ENCODE data around the gene ANXA5. TPM values are rescaled to one million over a fixed set of nuclear protein-coding genes. Genes with fewer than 3 reads are reported as not detected.

Gene ANXA5
- total RNA-seq, 4 donors from 2014 or later = 313 to 356 (median 325) TPM

DNA sequence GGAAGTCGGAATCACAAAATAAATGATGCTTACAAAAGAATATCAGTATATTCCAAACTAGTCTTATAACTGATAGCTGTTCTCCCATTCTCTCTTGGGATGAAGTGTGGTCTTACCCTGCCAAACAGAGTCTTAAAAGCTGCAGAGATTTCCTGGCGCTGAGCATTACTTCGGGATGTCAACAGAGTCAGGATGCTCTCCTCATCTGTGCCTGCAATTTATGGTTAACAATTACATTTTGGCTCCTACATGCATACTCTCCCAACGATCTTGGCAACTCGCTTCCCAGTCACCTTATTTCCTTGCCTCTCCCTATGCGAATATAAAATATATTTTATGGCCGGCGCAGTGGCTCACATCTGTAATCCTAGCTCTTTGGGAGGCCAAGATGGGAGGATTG lies 12.2 kb downstream of the ANXA5 start:
- 88 to 93% methylated on average over 8 of the region's 8 CpGs for WGBS, 2 donors
- Histone ChIP-seq H3K4me3 (replicated peaks in 1 of 3) (no peak overlapping the region), H3K36me3 (peaks cover 37 to 38% of the 10 kb centered on the region in 2 donors), H3K27ac (no peak overlapping the region), H3K9me3 (no peaks in the 10 kb centered on the region), H3K4me1 (peaks cover 13 to 14% of the 10 kb centered on the region in 2 donors), H3K27me3 (no peaks in the 10 kb centered on the region)
- no peak for DNase-seq
- no peak for TF ChIP-seq CTCF (IDR thresholded peaks at IDR 0.05)
- TF ChIP-seq POLR2A (IDR thresholded peaks at IDR 0.05) = no peak
- intact Hi-C loops (cut with DNase I) = no loop called here

GRCh38 chr4:121684016-121684415 lies 12.8 kb downstream of the ANXA5 start:
- Histone ChIP-seq H3K36me3 (peaks cover 37 to 40% of the 10 kb centered on the region in 2 donors), H3K27me3 (no peaks in the 10 kb centered on the region), H3K4me3 (replicated peaks in 1 of 3) (no peak overlapping the region), H3K9me3 (no peaks in the 10 kb centered on the region), H3K27ac (no peak overlapping the region), H3K4me1 (peaks cover 8% of the 10 kb centered on the region in 2 donors)
- no peak for DNase-seq
- WGBS, 2 donors = 95 to 97% methylated on average over 1 of the region's 1 CpG
- intact Hi-C loops (cut with DNase I) = no loop called here
- TF ChIP-seq POLR2A (IDR thresholded peaks at IDR 0.05) (no peak), CTCF (IDR thresholded peaks at IDR 0.05) (no peak)

DNA sequence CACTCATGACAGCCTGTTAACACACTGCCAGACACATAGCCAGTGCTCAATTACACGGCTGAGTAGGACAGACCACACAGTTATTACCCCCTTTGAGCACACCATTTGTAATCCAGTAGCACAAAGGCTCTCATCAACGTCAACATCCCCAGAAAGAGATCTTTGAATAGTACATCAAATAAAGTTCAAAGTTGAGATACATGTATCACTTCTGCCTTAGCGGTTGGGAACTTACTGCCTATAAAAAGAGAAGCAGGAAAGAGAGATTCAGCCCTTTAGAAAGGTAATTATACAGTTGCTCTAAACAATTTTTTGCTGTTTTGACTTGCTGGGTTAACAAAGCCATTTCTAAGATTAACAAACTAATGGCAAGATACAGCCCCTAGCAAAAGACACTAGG lies 16.2 kb downstream of the ANXA5 start:
- TF ChIP-seq POLR2A (IDR thresholded peaks at IDR 0.05) (no peak), CTCF (IDR thresholded peaks at IDR 0.05) (no peak)
- peaks cover 50 to 59% of the 10 kb centered on the region in 2 donors for H3K36me3 ChIP-seq
- no peaks in the 10 kb centered on the region for H3K4me1 ChIP-seq
- intact Hi-C loops (cut with DNase I) = no loop called here
- no peaks in the 10 kb centered on the region for H3K27me3 ChIP-seq
- 78 to 86% methylated on average over 3 of the region's 3 CpGs for WGBS, 2 donors
- H3K27ac ChIP-seq = no peak overlapping the region
- no peaks in the 10 kb centered on the region for H3K9me3 ChIP-seq
- no peak overlapping the region for H3K4me3 ChIP-seq (replicated peaks in 1 of 3)
- no peak for DNase-seq

DNA sequence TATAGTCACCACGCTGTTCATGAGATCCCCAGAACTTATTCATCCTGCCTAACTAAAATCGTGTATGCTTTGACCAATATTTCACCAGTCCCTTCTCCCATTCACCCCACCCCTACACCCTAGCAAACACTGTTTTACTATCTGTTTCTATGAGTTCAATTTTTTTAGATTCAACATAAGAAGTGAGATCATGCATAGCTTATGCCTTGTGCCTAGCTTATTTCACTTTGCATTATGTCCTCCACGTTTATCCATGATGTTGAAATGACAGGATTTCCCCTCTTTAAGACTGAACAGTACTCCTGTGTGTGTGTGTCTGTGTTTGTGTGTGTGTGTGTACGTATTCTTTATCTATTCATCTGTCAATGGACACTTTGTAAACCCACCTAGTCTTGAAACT lies 16.8 kb downstream of the ANXA5 start:
- intact Hi-C loops (cut with DNase I) = no loop called here

DNA sequence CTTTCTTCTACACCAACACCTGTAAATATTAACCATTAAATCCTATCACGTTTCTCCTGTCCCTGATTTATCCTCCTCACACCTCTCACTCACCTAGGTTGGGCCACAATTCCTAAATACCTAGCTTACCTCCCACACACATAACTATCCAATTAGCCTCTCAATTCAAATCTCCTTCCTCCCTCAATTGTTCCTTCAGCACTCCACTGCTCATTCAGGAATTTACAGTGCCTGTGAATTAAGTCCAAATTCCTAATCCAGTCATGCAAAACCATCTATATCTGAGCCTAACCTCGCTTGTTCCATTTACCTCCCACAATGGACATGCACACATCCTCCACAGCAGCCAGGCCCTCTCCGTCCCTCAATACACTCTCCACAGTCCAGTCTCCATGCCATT lies 17.5 kb downstream of the ANXA5 start:
- no peaks in the 10 kb centered on the region for H3K9me3 ChIP-seq
- H3K4me1 ChIP-seq = no peaks in the 10 kb centered on the region
- no peak overlapping the region for H3K4me3 ChIP-seq (replicated peaks in 1 of 3)
- TF ChIP-seq CTCF (IDR thresholded peaks at IDR 0.05) (no peak), POLR2A (IDR thresholded peaks at IDR 0.05) (no peak)
- no peak overlapping the region for H3K27ac ChIP-seq
- 88 to 89% methylated on average over 3 of the region's 3 CpGs for WGBS, 2 donors
- no peaks in the 10 kb centered on the region for H3K27me3 ChIP-seq
- no peak for DNase-seq
- peaks cover 46 to 51% of the 10 kb centered on the region in 2 donors for H3K36me3 ChIP-seq
- intact Hi-C loops (cut with DNase I) = no loop called here

More for the DNA sequence above, 16.8 kb downstream of the ANXA5 start:
- TF ChIP-seq POLR2A (IDR thresholded peaks at IDR 0.05) (no peak), CTCF (IDR thresholded peaks at IDR 0.05) (no peak)
- Histone ChIP-seq H3K36me3 (peaks cover 50 to 55% of the 10 kb centered on the region in 2 donors), H3K27ac (no peak overlapping the region), H3K27me3 (no peaks in the 10 kb centered on the region), H3K4me1 (no peaks in the 10 kb centered on the region), H3K4me3 (replicated peaks in 1 of 3) (no peak overlapping the region), H3K9me3 (no peaks in the 10 kb centered on the region)
- WGBS, 2 donors = 89 to 90% methylated on average over 4 of the region's 4 CpGs
- no peak for DNase-seq
